GM04504 (cell line): ENCODE results near the gene MAGEA1.
"Not testable (repeated sequence)": the region's sequence is repeated elsewhere in the genome, so short reads cannot be mapped to it uniquely, and the experiment has no call there.

Experiments
- DNase-seq: peaks from one replicate; pipeline ENCODE4 v3.0.0-alpha.2; 2012; ENCODE audit warnings: low read depth

Gene MAGEA1, protein sequence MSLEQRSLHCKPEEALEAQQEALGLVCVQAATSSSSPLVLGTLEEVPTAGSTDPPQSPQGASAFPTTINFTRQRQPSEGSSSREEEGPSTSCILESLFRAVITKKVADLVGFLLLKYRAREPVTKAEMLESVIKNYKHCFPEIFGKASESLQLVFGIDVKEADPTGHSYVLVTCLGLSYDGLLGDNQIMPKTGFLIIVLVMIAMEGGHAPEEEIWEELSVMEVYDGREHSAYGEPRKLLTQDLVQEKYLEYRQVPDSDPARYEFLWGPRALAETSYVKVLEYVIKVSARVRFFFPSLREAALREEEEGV

GRCh38 chrX:153179131-153179530 lies at the start of gene MAGEA1:
Gene MAGEA1 (plus strand): TSS chrX:153179284. CDS start chrX:153182390, 3,106 bp downstream.
- DNase-seq, result no peak

- DNase-seq, result not testable (repeated sequence)
These were observed 46.2 kb upstream of the MAGEA1 start for GRCh38 chrX:153132924-153133323.

DNA sequence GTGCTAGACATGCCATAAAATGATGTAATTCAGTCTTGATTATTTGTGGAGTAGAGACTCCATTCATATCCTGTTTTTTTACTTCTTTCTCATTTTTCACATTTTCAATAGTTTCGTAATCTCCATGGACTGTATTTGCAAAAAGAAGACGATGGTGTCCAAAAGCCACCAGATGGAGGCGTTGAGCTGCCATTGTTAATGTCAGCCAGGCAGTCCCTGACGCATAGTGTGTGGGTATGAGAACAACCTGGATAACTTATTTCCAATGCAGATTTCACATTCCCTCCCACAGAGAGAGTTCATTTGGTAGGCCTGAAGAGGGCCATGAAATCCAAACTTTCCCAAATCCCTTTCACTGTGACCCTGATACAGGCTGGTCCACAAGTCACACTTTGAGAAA lies 40.0 kb upstream of the MAGEA1 start:
- not testable (repeated sequence) for DNase-seq

- DNase-seq, result not testable (repeated sequence)
These were observed 32.8 kb upstream of the MAGEA1 start for GRCh38 chrX:153146288-153146687.

DNA sequence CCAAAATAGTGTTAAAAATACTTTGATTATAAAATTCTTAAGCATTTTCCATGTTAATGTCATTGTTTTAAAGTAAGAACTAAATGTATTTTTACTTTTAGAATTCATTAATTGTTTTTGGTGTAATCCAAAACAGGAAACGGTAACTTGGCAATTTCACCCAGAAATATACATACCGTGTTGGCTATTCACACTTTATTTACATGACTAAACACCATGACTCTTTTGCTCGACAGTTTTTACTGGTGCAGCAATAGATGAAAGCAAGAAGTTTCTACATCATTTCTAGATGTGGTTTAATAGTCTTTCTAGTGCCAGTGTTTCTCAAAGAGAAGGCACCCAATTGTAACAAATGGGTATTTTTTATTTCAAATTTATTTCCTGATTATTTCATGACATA lies 25.6 kb upstream of the MAGEA1 start:
- no peak for DNase-seq

GRCh38 chrX:153157450-153157849 lies 21.6 kb upstream of the MAGEA1 start:
- no peak for DNase-seq

GRCh38 chrX:153158319-153158718 lies 20.8 kb upstream of the MAGEA1 start:
- no peak for DNase-seq

- no peak for DNase-seq
These were observed 17.1 kb upstream of the MAGEA1 start for GRCh38 chrX:153161952-153162351.

DNA sequence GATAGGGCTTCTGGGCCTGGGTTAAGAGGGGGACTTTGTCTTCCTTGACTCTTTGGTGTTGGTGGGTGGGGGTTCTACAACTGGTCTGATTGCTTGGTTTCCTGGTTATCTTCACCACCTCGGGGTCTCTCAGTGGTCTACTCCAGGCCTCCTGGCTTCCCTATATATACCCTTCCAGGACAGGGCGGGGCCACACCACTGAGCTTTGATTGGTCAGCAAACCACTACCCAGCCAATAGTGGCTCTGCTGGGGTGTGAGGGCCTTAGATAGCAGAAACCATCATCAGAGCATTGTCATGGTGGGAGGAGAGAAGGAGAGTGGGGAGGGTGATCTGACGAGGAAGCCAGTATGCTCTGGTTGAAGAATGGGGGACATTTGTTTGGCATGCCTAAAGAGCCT lies 14.4 kb upstream of the MAGEA1 start:
- DNase-seq, result no peak

DNA sequence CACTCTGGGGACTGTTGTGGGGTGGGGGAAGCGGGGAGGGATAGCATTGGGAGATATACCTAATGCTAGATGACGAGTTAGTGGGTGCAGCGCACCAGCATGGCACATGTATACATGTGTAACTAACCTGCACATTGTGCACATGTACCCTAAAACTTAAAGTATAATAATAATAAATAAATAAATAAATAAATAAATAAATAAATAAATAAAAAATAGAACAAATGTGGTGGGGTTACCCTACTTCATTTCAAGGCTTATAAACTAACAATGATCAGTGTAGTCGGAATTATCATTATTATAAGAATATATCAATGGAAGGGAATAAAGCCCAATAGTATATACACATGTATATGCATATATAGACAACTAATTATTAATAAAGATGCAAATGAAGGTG lies 10.7 kb upstream of the MAGEA1 start:
- DNase-seq, result not testable (repeated sequence)

DNA sequence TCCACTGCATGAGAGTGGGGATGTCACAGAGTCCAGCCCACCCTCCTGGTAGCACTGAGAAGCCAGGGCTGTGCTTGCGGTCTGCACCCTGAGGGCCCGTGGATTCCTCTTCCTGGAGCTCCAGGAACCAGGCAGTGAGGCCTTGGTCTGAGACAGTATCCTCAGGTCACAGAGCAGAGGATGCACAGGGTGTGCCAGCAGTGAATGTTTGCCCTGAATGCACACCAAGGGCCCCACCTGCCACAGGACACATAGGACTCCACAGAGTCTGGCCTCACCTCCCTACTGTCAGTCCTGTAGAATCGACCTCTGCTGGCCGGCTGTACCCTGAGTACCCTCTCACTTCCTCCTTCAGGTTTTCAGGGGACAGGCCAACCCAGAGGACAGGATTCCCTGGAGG lies 2.7 kb downstream of the MAGEA1 start:
- no peak for DNase-seq

GRCh38 chrX:153184787-153185186 lies 5.7 kb downstream of the MAGEA1 start:
- DNase-seq, result no peak

GRCh38 chrX:153190381-153190780 lies 11.3 kb downstream of the MAGEA1 start:
- no peak for DNase-seq

- DNase-seq, result no peak
These were observed 21.4 kb downstream of the MAGEA1 start for GRCh38 chrX:153200462-153200861.

- no peak for DNase-seq
These were observed 27.5 kb downstream of the MAGEA1 start for GRCh38 chrX:153206425-153207046.

DNA sequence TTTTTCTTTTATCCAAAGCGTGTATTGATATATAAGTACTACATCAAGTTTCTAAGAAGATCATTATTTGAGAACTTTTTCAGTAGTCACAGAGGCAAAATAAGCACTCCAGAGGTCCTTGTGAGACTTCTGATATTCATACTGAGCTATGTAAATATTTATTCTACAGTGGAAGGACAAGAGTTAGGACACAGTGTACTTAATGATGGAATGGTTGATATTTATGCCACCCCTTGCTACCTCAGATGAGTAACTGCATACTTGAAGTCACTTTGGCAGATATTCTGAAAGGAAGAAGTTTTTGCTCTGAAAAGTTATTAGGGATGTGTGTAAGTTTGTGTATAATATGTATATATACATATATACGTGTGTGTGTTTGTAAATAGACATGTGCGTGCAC lies 30.3 kb downstream of the MAGEA1 start:
- DNase-seq, result no peak

- DNase-seq, result no peak
These were observed 35.9 kb downstream of the MAGEA1 start for GRCh38 chrX:153214934-153215333.

DNA sequence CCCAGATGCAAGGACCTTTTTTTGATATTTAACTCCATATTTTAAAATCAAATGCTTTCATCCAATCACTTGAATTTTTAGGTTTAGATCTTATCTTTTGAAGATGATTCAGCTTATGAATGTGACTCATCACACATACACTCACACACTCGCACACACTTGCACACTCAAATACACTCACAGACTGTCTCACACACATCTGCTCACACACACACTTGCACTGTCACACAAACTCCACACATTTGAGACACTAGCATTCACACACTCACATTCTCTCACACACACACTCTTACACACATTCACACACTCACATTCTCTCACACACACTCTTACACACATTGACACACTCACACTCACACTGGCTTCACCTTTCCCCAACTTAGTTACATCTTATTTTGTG lies 37.8 kb downstream of the MAGEA1 start:
- DNase-seq, result no peak

DNA sequence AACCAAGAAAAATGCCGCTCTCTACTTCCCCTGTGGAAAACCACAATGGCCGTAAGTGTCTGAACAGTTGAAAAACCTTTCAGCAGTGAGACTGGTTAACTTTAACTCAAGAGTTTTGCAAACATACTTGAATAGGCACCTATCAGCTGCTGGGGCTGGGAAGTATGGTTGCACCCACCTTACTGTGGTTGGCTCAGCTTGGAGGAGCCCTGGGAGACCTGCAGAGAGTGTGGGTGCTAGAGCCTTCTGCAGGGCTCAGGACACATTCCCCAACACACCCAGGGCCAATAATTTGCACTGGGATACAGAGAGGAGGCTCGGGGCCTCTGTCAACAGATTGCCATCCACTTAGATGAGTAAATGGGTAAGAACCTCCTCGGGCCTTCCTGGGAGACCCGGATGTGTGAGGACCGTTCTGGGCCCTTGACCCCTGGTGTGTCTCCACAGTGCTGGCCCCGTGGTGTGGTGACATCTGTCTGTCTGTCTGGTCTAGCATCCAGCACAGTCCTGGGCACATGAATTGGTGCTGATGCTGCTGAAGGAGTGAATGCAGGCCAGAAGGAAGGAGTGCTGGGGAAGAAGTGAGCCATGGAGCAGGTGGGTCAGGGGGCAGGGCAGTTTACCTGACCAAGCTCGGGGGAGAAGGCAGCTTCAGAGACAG lies 46.5 kb downstream of the MAGEA1 start:
- no peak for DNase-seq

- no peak for DNase-seq
These were observed 47.5 kb downstream of the MAGEA1 start for GRCh38 chrX:153226344-153227185.
